DND-41 (cell line): Measurements from ENCODE around the gene RAD18.

Experiments used
- ATAC-seq: fragments of 200-7000 bp; cut with Tn5 transposase; 3 replicates; pipeline ENCODE4 v1.9.1; 2021; ENCODE audit warnings: low read depth; ENCODE audit not compliant: insufficient read depth
- DNase-seq: peaks from one replicate; pipeline ENCODE4 v3.0.0-alpha.2; 2020
- H2AFZ ChIP-seq: 2 replicates; pipeline ENCODE4 v1.6.0; 2012; ENCODE audit warnings: low read depth, low read length
- H3K27ac ChIP-seq: 2 replicates; pipeline ENCODE4 v1.5.1; 2012; ENCODE audit warnings: low read length, inconsistent platforms
- H3K27me3 ChIP-seq: fragments of 200-600 bp; sonication (generic); 2 replicates; pipeline ENCODE4 v1.6.0; 2012; ENCODE audit warnings: low read length, mild to moderate bottlenecking, inconsistent platforms; ENCODE audit not compliant: insufficient read depth, poor library complexity
- H3K36me3 ChIP-seq: 2 replicates; pipeline ENCODE4 v1.5.1; 2012; ENCODE audit warnings: low read length, inconsistent platforms; ENCODE audit not compliant: insufficient read depth
- H3K4me1 ChIP-seq: 2 replicates; pipeline ENCODE4 v1.5.1; 2012; ENCODE audit warnings: mild to moderate bottlenecking, low read length; ENCODE audit not compliant: insufficient read depth
- H3K4me2 ChIP-seq: 2 replicates; pipeline ENCODE4 v1.6.0; 2012; ENCODE audit warnings: mild to moderate bottlenecking, moderate library complexity, low read length, inconsistent platforms; ENCODE audit not compliant: insufficient read depth
- H3K4me3 ChIP-seq, 2 experiments: fragments of 200-600 bp in 1 of 2; shearing (Covaris generic) in 1 of 2; 2 replicates each; pipeline ENCODE4 v1.5.1; 2012 to 2016; ENCODE audit warnings: inconsistent platforms in 2 of 2, low read length in 2 of 2, mild to moderate bottlenecking in 2 of 2, low read depth in 1 of 2, moderate library complexity in 1 of 2
- H3K79me2 ChIP-seq: 2 replicates; pipeline ENCODE4 v1.6.0; 2012; ENCODE audit warnings: low read length, inconsistent platforms; ENCODE audit not compliant: insufficient read depth
- H3K9ac ChIP-seq: 2 replicates; pipeline ENCODE4 v1.6.0; 2012; ENCODE audit warnings: low read depth, mild to moderate bottlenecking, inconsistent platforms, low read length, moderate library complexity
- H3K9me3 ChIP-seq: 2 replicates; pipeline ENCODE4 v1.5.1; 2012; ENCODE audit warnings: low read length, moderate library complexity, mild to moderate bottlenecking, inconsistent platforms; ENCODE audit not compliant: insufficient read depth, severe bottlenecking
- H4K20me1 ChIP-seq: 2 replicates; pipeline ENCODE4 v1.6.0; 2012; ENCODE audit warnings: low read length; ENCODE audit not compliant: insufficient read depth
- EZH2 ChIP-seq: IDR thresholded peaks from 3 replicates; pipeline ENCODE4 v1.6.1; 2012; ENCODE audit warnings: borderline replicate concordance, low read depth, mild to moderate bottlenecking, moderate library complexity, low read length, inconsistent platforms; ENCODE audit not compliant: severe bottlenecking
- TF ChIP-seq, protein P1 (sequence below): IDR thresholded peaks from 2 replicates; pipeline ENCODE4 v1.5.1; 2012; ENCODE audit warnings: borderline replicate concordance, low read length, moderate library complexity, mild to moderate bottlenecking; ENCODE audit not compliant: poor library complexity, severe bottlenecking; ENCODE audit errors: extremely low read depth

RAD18 gene

DNA sequence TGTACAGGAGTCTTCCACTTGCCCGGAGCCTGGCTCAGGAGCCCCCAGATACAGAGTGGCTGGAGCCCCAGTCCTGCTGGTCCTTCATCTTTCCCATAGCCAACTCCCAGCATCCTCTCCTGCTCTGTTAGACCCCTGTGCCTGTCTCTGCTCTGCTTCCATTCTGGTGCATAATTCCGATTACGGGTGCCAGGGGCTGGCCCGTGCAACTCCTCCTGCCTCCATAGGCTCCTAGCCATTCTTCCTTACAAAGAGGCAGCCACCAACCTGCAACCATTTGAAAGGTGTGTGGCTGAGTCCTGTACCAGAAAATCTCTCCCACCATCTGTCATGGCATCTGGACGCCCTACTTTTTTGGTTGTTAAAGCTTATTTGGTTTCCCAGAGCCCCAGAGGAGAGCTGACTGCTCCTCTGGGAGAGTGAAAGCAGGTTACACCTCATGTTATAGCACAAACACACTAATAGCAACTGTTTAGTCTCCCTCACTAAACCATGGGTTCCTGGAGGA, 5.2 kb upstream of the RAD18 start:
- Histone ChIP-seq H3K4me2 (no peak overlapping the region), H3K4me1 (peaks cover 11% of the 10 kb centered on the region; the same call in 1 of the 2 replicates), H2AFZ (no peak overlapping the region), H3K36me3 (no peaks in the 10 kb centered on the region), H3K9ac (no peak overlapping the region), H3K4me3 (no peak overlapping the region), H3K27ac (no peak overlapping the region), H3K9me3 (no peaks in the 10 kb centered on the region), H3K27me3 (peaks cover 3% of the 10 kb centered on the region), H4K20me1 (no peaks in the 10 kb centered on the region), H3K79me2 (no peaks in the 10 kb centered on the region)
- no peak for DNase-seq
- no peak for ATAC-seq
- TF ChIP-seq, protein P1, sequence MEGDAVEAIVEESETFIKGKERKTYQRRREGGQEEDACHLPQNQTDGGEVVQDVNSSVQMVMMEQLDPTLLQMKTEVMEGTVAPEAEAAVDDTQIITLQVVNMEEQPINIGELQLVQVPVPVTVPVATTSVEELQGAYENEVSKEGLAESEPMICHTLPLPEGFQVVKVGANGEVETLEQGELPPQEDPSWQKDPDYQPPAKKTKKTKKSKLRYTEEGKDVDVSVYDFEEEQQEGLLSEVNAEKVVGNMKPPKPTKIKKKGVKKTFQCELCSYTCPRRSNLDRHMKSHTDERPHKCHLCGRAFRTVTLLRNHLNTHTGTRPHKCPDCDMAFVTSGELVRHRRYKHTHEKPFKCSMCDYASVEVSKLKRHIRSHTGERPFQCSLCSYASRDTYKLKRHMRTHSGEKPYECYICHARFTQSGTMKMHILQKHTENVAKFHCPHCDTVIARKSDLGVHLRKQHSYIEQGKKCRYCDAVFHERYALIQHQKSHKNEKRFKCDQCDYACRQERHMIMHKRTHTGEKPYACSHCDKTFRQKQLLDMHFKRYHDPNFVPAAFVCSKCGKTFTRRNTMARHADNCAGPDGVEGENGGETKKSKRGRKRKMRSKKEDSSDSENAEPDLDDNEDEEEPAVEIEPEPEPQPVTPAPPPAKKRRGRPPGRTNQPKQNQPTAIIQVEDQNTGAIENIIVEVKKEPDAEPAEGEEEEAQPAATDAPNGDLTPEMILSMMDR = no peak
- no peak for TF ChIP-seq EZH2

DNA sequence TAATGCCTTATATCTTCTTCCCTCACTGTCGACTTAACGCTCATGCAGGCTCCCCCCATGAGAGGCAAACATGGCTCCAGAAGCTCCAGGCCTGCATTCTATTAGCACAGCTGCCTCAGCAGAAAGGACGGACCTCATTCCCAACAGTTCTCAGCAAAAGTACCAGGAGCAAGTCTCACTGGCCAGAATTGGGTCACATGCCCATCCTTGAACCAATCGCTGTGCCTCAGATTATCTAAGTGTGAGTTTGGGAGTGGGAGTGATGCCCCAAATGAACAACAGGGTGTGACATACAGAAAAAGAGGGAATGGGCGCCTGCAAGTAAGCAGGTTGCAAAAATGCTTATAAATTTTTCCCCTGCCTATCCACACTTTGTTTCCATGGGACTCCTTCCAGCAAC, 4.3 kb upstream of the RAD18 start:
- H3K4me1 ChIP-seq = peaks cover 12% of the 10 kb centered on the region; the same call in 1 of the 2 replicates
- H3K79me2 ChIP-seq = peaks cover 7% of the 10 kb centered on the region
- no peak overlapping the region for H3K4me2 ChIP-seq
- no peaks in the 10 kb centered on the region for H3K9me3 ChIP-seq
- no peaks in the 10 kb centered on the region; the same call in 1 of the 2 replicates for H4K20me1 ChIP-seq
- peaks cover 3% of the 10 kb centered on the region for H3K27me3 ChIP-seq
- no peak overlapping the region for H3K4me3 ChIP-seq
- no peak for DNase-seq
- no peak overlapping the region for H2AFZ ChIP-seq
- no peak for ATAC-seq
- TF ChIP-seq, protein P1 = no peak
- TF ChIP-seq EZH2 = no peak
- no peak overlapping the region for H3K9ac ChIP-seq
- H3K36me3 ChIP-seq = no peaks in the 10 kb centered on the region
- H3K27ac ChIP-seq = no peak overlapping the region

DNA sequence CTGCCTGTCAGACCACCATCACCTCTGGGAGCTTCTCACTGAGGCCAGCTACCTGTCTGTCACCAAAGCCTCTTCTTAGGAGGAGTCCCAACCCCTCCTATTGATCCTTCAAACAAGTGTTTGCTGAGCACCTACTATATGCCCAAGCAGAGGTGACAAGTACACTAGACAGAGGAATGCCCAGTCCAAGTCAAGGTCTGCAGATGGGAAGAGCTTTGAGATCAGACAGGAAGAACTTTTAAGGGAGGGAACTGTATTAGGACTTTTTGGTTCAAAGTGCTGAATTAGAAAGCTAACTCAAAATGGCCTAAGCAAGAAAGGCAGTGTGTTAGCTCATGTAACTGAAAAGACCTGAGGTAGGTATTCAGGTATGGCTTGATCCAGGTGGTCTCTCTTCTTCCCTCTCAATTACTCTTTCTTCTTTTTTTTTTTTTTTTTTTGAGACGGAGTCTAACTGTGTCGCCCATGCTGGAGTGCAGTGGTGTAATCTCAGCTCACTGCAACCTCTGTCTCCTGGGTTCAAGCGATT, 3.6 kb upstream of the RAD18 start:
- Histone ChIP-seq H3K27ac (no peak overlapping the region), H3K9ac (no peak overlapping the region), H2AFZ (no peak overlapping the region), H3K27me3 (peaks cover 3% of the 10 kb centered on the region), H3K4me1 (peaks cover 18% of the 10 kb centered on the region), H4K20me1 (no peaks in the 10 kb centered on the region; the same call in 1 of the 2 replicates), H3K4me3 (no peak overlapping the region), H3K4me2 (no peak overlapping the region), H3K36me3 (no peaks in the 10 kb centered on the region), H3K9me3 (no peaks in the 10 kb centered on the region), H3K79me2 (peaks cover 14% of the 10 kb centered on the region)
- no peak for ATAC-seq
- TF ChIP-seq, protein P1 = no peak
- no peak for TF ChIP-seq EZH2
- DNase-seq = no peak
